GM12864 (cell line): ENCODE data around the gene DNAAF9.

Experiments
- DNase-seq: peaks from one replicate; pipeline ENCODE4 v3.0.0-alpha.2; 2011; ENCODE audit warnings: low read depth
- H3K4me3 ChIP-seq: 2 replicates; pipeline ENCODE4 v1.5.1; 2011; ENCODE audit warnings: mild to moderate bottlenecking, low read depth, low read length, control low read depth
- CTCF ChIP-seq: IDR thresholded peaks from 2 replicates; pipeline ENCODE4 v1.5.1; 2011; ENCODE audit warnings: low read depth, mild to moderate bottlenecking, moderate library complexity, low read length, control low read depth, inconsistent platforms; ENCODE audit errors: missing control alignments

DNAAF9 gene

GRCh38 chr20:3396492-3396891 is 11.0 kb downstream of the DNAAF9 start:
- H3K4me3 ChIP-seq, result no peak overlapping the region
- TF ChIP-seq CTCF, result no peak
- DNase-seq, result no peak

DNA sequence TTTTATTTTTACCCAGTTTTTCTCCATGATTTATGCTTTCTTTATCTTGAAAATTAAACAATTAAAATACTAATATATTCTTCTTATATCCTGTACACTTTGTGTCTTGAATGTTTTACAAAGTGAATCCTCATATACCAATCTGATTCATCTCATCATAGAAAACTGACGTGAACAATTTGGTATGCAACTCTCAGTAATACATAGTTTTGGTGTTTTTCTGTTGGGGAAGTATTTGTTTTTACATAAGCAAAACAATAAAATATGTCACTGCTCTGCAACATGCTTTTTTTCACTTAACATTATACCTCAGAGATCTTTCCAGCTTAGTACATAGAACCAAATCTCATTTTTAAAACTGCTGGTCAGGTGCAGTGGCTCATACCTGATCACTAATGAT is 14.7 kb downstream of the DNAAF9 start:
- TF ChIP-seq CTCF, result no peak
- no peak overlapping the region for H3K4me3 ChIP-seq
- DNase-seq, result no peak

DNA sequence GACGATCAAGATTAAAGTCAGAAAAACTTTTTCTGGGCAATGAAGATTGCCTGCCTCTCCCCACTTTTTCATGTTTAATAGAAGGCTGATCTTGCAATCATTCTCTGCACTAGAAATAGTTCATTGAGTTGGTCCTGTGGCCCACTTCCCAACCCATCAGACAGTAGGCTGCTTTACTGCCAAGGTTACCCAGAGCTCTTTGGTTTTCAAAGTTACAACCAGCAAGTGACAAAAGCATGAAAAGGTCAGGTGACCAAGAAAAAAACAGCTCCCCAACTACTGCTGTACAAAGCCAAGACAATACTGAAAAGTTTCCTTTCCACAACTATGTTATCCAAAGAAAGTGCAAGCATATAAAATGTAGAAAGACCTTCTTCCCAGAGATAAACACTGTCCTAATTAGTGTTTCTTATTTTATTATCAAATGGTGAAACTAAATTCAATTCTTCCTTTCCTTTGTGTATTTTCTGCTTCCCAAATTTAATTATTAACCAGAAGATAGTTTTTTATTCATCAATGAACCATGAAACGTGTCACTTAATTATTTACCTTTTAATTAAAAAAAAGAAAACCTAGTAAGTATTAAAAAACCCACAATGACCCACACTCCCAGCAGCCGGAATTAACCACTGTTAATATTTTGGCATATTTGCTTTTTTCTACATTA is 16.6 kb downstream of the DNAAF9 start:
- DNase-seq, result no peak
- no peak for TF ChIP-seq CTCF
- H3K4me3 ChIP-seq, result no peak overlapping the region

- no peak overlapping the region for H3K4me3 ChIP-seq
- no peak for TF ChIP-seq CTCF
- DNase-seq, result no peak
Measured at GRCh38 chr20:3383878-3384495, 23.5 kb downstream of the DNAAF9 start.

- TF ChIP-seq CTCF, result no peak
- DNase-seq, result no peak
- no peak overlapping the region for H3K4me3 ChIP-seq
Measured at GRCh38 chr20:3382836-3383235, 24.6 kb downstream of the DNAAF9 start.

GRCh38 chr20:3380228-3381070 is 27.0 kb downstream of the DNAAF9 start:
- H3K4me3 ChIP-seq, result no peak overlapping the region
- TF ChIP-seq CTCF, result no peak
- no peak for DNase-seq
